Right forelimb (tissue), 1 donor: ENCODE results near the gene BFAR.
"Not testable (repeated sequence)": the region's sequence is repeated elsewhere in the genome, so short reads cannot be mapped to it uniquely, and the experiment has no call there.

Experiments
- DNase-seq: peaks from one replicate; pipeline ENCODE4 v3.0.0-alpha.2; 2018

BFAR gene

GRCh38 chr16:14701859-14702258 is 69.1 kb downstream of the BFAR start:
- DNase-seq, result not testable (repeated sequence)

- not testable (repeated sequence) for DNase-seq
Observed at GRCh38 chr16:14702672-14703071, 69.9 kb downstream of the BFAR start.

GRCh38 chr16:14703156-14704011 is 70.6 kb downstream of the BFAR start, which contains the start of gene NPIPA3:
Gene NPIPA3, plus strand, starts transcription at chr16:14703411. Its CDS starts 5,533 bp downstream, at chr16:14708944.
- not testable (repeated sequence) for DNase-seq
